CD14-positive monocyte (primary cell): ENCODE results near the gene GJA4. TPM values are rescaled to one million over a fixed set of nuclear protein-coding genes. Genes with fewer than 3 reads are reported as not detected.

Experiments used
- DNase-seq, 3 donors: peaks; one replicate each; pipeline ENCODE4 v3.0.0-alpha.2; 2011 to 2022
- H2AFZ ChIP-seq: 2 replicates; pipeline ENCODE4 v1.6.0; 2012; ENCODE audit warnings: mild to moderate bottlenecking, low read depth, low read length, inconsistent platforms; ENCODE audit not compliant: insufficient read depth, poor library complexity, severe bottlenecking
- H3K27ac ChIP-seq, 2 donors: 1 replicate in 1 of 2; 2 replicates in 1 of 2; pipeline ENCODE4 v1.5.1; 2012 to 2013; ENCODE audit warnings: low read length in 2 of 2, control low read depth in 1 of 2, inconsistent platforms in 1 of 2, low read depth in 1 of 2, mild to moderate bottlenecking in 1 of 2
- H3K27me3 ChIP-seq, 2 donors: one replicate each; pipeline versions ENCODE4 v1.6.0 to v1.6.1; 2011 to 2013; ENCODE audit warnings: low read length in 2 of 2; ENCODE audit not compliant: control insufficient read depth in 2 of 2, insufficient read depth in 2 of 2
- H3K36me3 ChIP-seq, 2 donors: replicated peaks in 1 of 2; 1 replicate in 1 of 2; 2 replicates in 1 of 2; pipeline versions ENCODE4 v1.5.1 to v1.6.1; 2012 to 2013; ENCODE audit warnings: low read length in 2 of 2, control low read depth in 1 of 2, inconsistent platforms in 1 of 2, mild to moderate bottlenecking in 1 of 2; ENCODE audit not compliant: insufficient read depth in 2 of 2, control insufficient read depth in 1 of 2
- H3K4me1 ChIP-seq, 2 donors: 1 replicate in 1 of 2; 2 replicates in 1 of 2; pipeline versions ENCODE4 v1.5.1 to v1.6.1; 2012 to 2013; ENCODE audit warnings: low read length in 2 of 2, control low read depth in 1 of 2, inconsistent platforms in 1 of 2, mild to moderate bottlenecking in 1 of 2, moderate library complexity in 1 of 2; ENCODE audit not compliant: insufficient read depth in 2 of 2, control insufficient read depth in 1 of 2
- H3K4me2 ChIP-seq: replicated peaks from 2 replicates; pipeline ENCODE3; 2012; ENCODE audit warnings: low read length, moderate library complexity, mild to moderate bottlenecking; ENCODE audit not compliant: poor library complexity, severe bottlenecking; ENCODE audit errors: extremely low read depth
- H3K4me3 ChIP-seq, 3 experiments: fragments of 200-600 bp in 1 of 3; sonication (generic) in 1 of 3; replicated peaks in 1 of 3; 1 replicate in 2 of 3; 2 replicates in 1 of 3; pipeline ENCODE4 v1.5.1; 2011 to 2013; ENCODE audit warnings: low read length in 3 of 3, mild to moderate bottlenecking in 3 of 3, control low read depth in 2 of 3, low read depth in 2 of 3, inconsistent platforms in 1 of 3, moderate library complexity in 1 of 3
- H3K79me2 ChIP-seq: 2 replicates; pipeline ENCODE4 v1.6.0; 2012; ENCODE audit warnings: mild to moderate bottlenecking, control low read depth, inconsistent platforms, low read length, moderate library complexity; ENCODE audit not compliant: insufficient read depth
- H3K9ac ChIP-seq: 2 replicates; pipeline ENCODE4 v1.6.0; 2017; ENCODE audit warnings: low read length, mild to moderate bottlenecking; ENCODE audit not compliant: insufficient read depth, poor library complexity, severe bottlenecking
- H3K9me3 ChIP-seq, 2 donors: replicated peaks in 1 of 2; 1 replicate in 1 of 2; 2 replicates in 1 of 2; pipeline versions ENCODE4 v1.5.1 to v1.6.1; 2012 to 2013; ENCODE audit warnings: low read length in 2 of 2, control low read depth in 1 of 2; ENCODE audit not compliant: control insufficient read depth in 1 of 2, insufficient read depth in 1 of 2
- H4K20me1 ChIP-seq: 2 replicates; pipeline ENCODE4 v1.6.0; 2012; ENCODE audit warnings: mild to moderate bottlenecking, low read length, control low read depth, moderate library complexity; ENCODE audit not compliant: insufficient read depth
- H3K27ac Mint-ChIP-seq, 7 donors: one replicate each; pipeline ENCODE4 v1.8.0; 2020; ENCODE audit warnings: mild to moderate bottlenecking in 7 of 7, mixed read lengths in 7 of 7, moderate library complexity in 6 of 7, inconsistent platforms in 2 of 7
- H3K27me3 Mint-ChIP-seq, 3 donors: one replicate each; pipeline ENCODE4 v1.8.0; 2021 to 2022; ENCODE audit warnings: low read depth in 3 of 3, mild to moderate bottlenecking in 3 of 3, mixed read lengths in 3 of 3, moderate library complexity in 3 of 3, inconsistent platforms in 1 of 3
- H3K36me3 Mint-ChIP-seq, 2 donors: one replicate each; pipeline ENCODE4 v1.8.0; 2020; ENCODE audit warnings: mixed read lengths in 2 of 2, inconsistent platforms in 1 of 2, mild to moderate bottlenecking in 1 of 2
- H3K4me1 Mint-ChIP-seq: one replicate; pipeline ENCODE4 v1.8.0; 2020; ENCODE audit warnings: mild to moderate bottlenecking, mixed read lengths
- H3K4me3 Mint-ChIP-seq, 2 donors: one replicate each; pipeline ENCODE4 v1.8.0; 2020; ENCODE audit warnings: mild to moderate bottlenecking in 2 of 2, mixed read lengths in 2 of 2, moderate library complexity in 1 of 2
- H3K9me3 Mint-ChIP-seq, 7 donors: one replicate each; pipeline ENCODE4 v1.8.0; 2020 to 2022; ENCODE audit warnings: mixed read lengths in 7 of 7, mild to moderate bottlenecking in 6 of 7, moderate library complexity in 6 of 7, inconsistent platforms in 2 of 7
- WGBS: methylation state at CpG from one replicate; pipeline ENCODE4 v1.1.5; 2013; ENCODE audit warnings: missing lambda C conversion rate; ENCODE audit not compliant: insufficient coverage; 5-methylcytosine and 5-hydroxymethylcytosine counted together
- intact Hi-C, 2 donors: fragments of 100-400 bp; cut with micrococcal nuclease; formaldehyde crosslinking; loops; one replicate each; pipeline versions ENCODE4 v1.15.0 to v1.15.1; 2023
- polyA plus RNA-seq, 3 donors: library from polyadenylated mRNA; depleted of rRNA in 1 of 3; unstranded in 2 of 3; stranded (reverse) in 1 of 3; fragments of 300-500 nt in 2 of 3; fragments of >200 nt in 1 of 3; fragmentation: Illumina TruSeq in 2 of 3; gene quantifications; 1 replicate in 2 of 3; 2 replicates in 1 of 3; pipeline ENCODE4 v1.2.3, GENCODE V29; 2012 to 2021
- TF ChIP-seq, protein P1 (sequence below): fragments of 200-600 bp; IDR thresholded peaks from one replicate; pipeline ENCODE4 v1.8.0; 2022; ENCODE audit warnings: antibody characterized with exemption, mild to moderate bottlenecking

Gene GJA4
- polyA plus RNA-seq, 3 donors = not detected

GRCh38 chr1:34825455-34826091 is 32.8 kb downstream of the GJA4 start:
- Mint-ChIP-seq H3K36me3 (no peaks in the 10 kb centered on the region), H3K27ac (no peak overlapping the region), H3K4me1 (peaks cover 8% of the 10 kb centered on the region), H3K9me3 (peaks cover 0 to 3% (median 2%) of the 10 kb centered on the region in 7 donors), H3K27me3 (peaks cover 0 to 10% (median 6%) of the 10 kb centered on the region in 3 donors), H3K4me3 (no peak overlapping the region)
- H2AFZ ChIP-seq = no peak overlapping the region
- no peaks in the 10 kb centered on the region for H3K36me3 ChIP-seq
- no peaks in the 10 kb centered on the region for H3K4me1 ChIP-seq
- 85% methylated on average over 2 of the region's 11 CpGs for WGBS
- no peak for DNase-seq
- no peak overlapping the region for H3K4me2 ChIP-seq
- H3K27me3 ChIP-seq = no peaks in the 10 kb centered on the region
- no peak overlapping the region for H3K9ac ChIP-seq
- H3K4me3 ChIP-seq = no peak overlapping the region
- intact Hi-C loops = no loop called here
- no peaks in the 10 kb centered on the region for H3K79me2 ChIP-seq
- H3K27ac ChIP-seq = no peak overlapping the region
- H4K20me1 ChIP-seq = no peaks in the 10 kb centered on the region
- H3K9me3 ChIP-seq = no peaks in the 10 kb centered on the region
- TF ChIP-seq, protein P1, sequence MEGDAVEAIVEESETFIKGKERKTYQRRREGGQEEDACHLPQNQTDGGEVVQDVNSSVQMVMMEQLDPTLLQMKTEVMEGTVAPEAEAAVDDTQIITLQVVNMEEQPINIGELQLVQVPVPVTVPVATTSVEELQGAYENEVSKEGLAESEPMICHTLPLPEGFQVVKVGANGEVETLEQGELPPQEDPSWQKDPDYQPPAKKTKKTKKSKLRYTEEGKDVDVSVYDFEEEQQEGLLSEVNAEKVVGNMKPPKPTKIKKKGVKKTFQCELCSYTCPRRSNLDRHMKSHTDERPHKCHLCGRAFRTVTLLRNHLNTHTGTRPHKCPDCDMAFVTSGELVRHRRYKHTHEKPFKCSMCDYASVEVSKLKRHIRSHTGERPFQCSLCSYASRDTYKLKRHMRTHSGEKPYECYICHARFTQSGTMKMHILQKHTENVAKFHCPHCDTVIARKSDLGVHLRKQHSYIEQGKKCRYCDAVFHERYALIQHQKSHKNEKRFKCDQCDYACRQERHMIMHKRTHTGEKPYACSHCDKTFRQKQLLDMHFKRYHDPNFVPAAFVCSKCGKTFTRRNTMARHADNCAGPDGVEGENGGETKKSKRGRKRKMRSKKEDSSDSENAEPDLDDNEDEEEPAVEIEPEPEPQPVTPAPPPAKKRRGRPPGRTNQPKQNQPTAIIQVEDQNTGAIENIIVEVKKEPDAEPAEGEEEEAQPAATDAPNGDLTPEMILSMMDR = no peak

- no peaks in the 10 kb centered on the region for H3K79me2 ChIP-seq
- DNase-seq = no peak
Observed at GRCh38 chr1:34827341-34827941, 34.6 kb downstream of the GJA4 start.

More at GRCh38 chr1:34827341-34827941, 34.6 kb downstream of the GJA4 start:
- H3K27ac ChIP-seq = no peak overlapping the region
- WGBS = 94% methylated on average over 2 of the region's 5 CpGs
- Mint-ChIP-seq H3K4me3 (no peak overlapping the region), H3K27ac (peak overlapping the region in 1 of 7 donors; percentile 64), H3K27me3 (peaks cover 0 to 9% (median 6%) of the 10 kb centered on the region in 3 donors), H3K36me3 (no peaks in the 10 kb centered on the region), H3K4me1 (no peaks in the 10 kb centered on the region), H3K9me3 (peaks cover 0 to 3% (median 2%) of the 10 kb centered on the region in 7 donors)
- no peak overlapping the region for H2AFZ ChIP-seq
- no peak overlapping the region for H3K4me2 ChIP-seq
- TF ChIP-seq, protein P1 = no peak
- H3K9ac ChIP-seq = no peak overlapping the region
- no peaks in the 10 kb centered on the region for H3K27me3 ChIP-seq
- H3K36me3 ChIP-seq = no peaks in the 10 kb centered on the region
- no peak overlapping the region for H3K4me3 ChIP-seq
- intact Hi-C loops = no loop called here
- H3K4me1 ChIP-seq = no peaks in the 10 kb centered on the region
- H4K20me1 ChIP-seq = no peaks in the 10 kb centered on the region
- H3K9me3 ChIP-seq = no peaks in the 10 kb centered on the region
